Testis (tissue), 2 donors: ENCODE measurements around the gene CCDC93.

Experiments
- POLR2A ChIP-seq: fragments of 450-650 bp; IDR thresholded peaks from one replicate; pipeline ENCODE4 v1.6.1; 2017; ENCODE audit warnings: antibody characterized with exemption, mild to moderate bottlenecking, moderate library complexity
- TF ChIP-seq, protein P1 (sequence below), 3 experiments: fragments of 450-650 bp in 2 of 3; fragments of 200-600 bp in 1 of 3; sonication (generic) in 1 of 3; IDR thresholded peaks; one replicate each; pipeline ENCODE4 v1.5.1; 2016 to 2019; ENCODE audit warnings: antibody characterized with exemption in 3 of 3, mild to moderate bottlenecking in 2 of 3, moderate library complexity in 1 of 3

DNA sequence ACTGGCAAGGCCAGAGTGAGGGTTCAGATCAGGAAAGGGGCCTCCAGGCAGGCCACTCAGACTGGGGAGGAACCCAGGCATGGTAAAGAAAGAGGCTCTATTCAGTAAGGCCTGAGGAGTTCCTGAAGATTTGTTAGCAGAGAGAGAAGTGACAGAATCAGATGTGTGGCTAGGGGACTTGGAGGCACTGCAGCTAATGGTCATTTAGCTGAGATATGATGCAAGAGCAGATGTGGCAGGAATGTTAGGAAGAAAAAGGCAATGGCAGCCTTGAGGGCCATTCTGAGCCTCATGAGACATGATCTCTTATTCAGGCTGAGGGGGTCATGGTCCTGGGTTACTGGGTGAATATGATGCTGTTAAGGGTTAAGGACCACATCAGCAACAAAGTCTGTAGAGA lies 73.4 kb downstream of the CCDC93 start:
- TF ChIP-seq, protein P1, sequence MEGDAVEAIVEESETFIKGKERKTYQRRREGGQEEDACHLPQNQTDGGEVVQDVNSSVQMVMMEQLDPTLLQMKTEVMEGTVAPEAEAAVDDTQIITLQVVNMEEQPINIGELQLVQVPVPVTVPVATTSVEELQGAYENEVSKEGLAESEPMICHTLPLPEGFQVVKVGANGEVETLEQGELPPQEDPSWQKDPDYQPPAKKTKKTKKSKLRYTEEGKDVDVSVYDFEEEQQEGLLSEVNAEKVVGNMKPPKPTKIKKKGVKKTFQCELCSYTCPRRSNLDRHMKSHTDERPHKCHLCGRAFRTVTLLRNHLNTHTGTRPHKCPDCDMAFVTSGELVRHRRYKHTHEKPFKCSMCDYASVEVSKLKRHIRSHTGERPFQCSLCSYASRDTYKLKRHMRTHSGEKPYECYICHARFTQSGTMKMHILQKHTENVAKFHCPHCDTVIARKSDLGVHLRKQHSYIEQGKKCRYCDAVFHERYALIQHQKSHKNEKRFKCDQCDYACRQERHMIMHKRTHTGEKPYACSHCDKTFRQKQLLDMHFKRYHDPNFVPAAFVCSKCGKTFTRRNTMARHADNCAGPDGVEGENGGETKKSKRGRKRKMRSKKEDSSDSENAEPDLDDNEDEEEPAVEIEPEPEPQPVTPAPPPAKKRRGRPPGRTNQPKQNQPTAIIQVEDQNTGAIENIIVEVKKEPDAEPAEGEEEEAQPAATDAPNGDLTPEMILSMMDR (IDR thresholded peaks at IDR 0.05), result no peak
- TF ChIP-seq POLR2A, result no peak
